C4-2B (cell line): ENCODE measurements around the gene TOMM70.

ENCODE experiments used
- ZFX ChIP-seq: fragments of 450-650 bp; IDR thresholded peaks from 2 replicates; pipeline ENCODE4 v1.6.1; 2017
- TF ChIP-seq, protein P1 (sequence below): fragments of 450-650 bp; conservative IDR thresholded peaks from 2 replicates; pipeline ENCODE4 v1.5.1; 2017; ENCODE audit warnings: mild to moderate bottlenecking

DNA sequence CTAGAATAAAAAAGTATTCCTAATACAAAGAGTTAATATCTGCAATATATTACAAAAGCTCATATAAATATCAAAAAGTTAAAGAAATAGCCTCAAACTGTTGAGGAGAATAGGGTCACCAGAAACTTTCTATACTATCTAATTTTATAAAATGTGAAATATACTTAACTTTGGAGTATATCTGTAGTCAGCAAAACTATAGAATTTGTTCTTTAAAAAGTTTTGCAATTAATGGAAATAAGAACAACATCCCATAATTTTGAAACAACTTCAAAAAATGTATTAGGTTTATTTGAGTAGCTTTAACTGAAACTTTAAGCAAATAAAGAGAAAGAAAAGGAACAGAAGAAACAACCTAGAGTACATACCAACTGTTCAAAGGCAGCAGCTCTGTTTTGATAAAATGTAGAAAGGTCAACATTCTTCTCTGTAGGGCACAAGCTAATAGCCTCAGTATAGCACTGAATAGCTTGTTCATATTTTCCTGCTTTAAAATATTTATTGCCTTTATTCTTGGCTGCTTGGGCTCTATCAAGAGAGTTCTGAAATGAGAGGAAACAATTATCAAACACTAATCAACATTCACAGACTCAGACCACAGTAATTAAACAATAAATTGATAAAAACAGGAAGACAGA lies 14.3 kb downstream of the TOMM70 start:
- TF ChIP-seq, protein P1, sequence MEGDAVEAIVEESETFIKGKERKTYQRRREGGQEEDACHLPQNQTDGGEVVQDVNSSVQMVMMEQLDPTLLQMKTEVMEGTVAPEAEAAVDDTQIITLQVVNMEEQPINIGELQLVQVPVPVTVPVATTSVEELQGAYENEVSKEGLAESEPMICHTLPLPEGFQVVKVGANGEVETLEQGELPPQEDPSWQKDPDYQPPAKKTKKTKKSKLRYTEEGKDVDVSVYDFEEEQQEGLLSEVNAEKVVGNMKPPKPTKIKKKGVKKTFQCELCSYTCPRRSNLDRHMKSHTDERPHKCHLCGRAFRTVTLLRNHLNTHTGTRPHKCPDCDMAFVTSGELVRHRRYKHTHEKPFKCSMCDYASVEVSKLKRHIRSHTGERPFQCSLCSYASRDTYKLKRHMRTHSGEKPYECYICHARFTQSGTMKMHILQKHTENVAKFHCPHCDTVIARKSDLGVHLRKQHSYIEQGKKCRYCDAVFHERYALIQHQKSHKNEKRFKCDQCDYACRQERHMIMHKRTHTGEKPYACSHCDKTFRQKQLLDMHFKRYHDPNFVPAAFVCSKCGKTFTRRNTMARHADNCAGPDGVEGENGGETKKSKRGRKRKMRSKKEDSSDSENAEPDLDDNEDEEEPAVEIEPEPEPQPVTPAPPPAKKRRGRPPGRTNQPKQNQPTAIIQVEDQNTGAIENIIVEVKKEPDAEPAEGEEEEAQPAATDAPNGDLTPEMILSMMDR = no peak
- no peak for TF ChIP-seq ZFX
